Adrenal gland (tissue), 5 donors: ENCODE measurements around the gene MSANTD1.

Experiments
- POLR2A ChIP-seq, 2 donors: fragments of 450-650 bp; IDR thresholded peaks; one replicate each; pipeline ENCODE4 v1.6.1; 2017; ENCODE audit warnings: antibody characterized with exemption in 2 of 2, mild to moderate bottlenecking in 2 of 2, moderate library complexity in 1 of 2
- TF ChIP-seq, protein P1 (sequence below), 6 experiments: fragments of 450-650 bp in 4 of 6; fragments of 200-600 bp in 2 of 6; sonication (generic) in 1 of 6; IDR thresholded peaks; 1 replicate in 5 of 6; 2 replicates in 1 of 6; pipeline versions ENCODE4 v1.5.1 to v1.8.0; 2016 to 2021; ENCODE audit warnings: antibody characterized with exemption in 6 of 6, mild to moderate bottlenecking in 2 of 6, moderate library complexity in 1 of 6
- donor health status: DM: no; HTN: no; CAD: no.

DNA sequence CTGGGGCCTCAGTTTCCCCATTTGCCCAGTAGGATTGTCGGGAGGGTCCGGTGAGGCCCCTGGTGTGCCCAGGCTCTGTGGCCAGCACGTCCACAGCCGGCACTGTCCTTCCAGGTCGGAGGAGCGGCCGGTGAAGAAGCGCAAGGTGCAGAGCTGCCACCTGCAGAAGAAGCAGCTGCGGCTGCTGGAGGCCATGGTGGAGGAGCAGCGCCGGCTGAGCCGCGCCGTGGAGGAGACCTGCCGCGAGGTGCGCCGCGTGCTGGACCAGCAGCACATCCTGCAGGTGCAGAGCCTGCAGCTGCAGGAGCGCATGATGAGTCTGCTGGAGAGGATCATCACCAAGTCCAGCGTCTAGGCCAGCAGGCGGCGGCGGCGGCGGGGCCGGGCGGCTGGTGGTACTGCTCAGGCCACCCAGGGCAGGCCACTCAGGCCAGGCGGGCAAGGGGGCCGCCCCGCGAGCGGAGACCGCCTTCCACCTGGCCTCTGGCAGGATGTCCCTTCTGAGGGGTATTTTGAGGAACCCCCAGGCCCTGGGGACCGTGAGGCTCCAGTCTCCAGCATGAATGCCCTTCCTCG is 6.7 kb downstream of the MSANTD1 start:
- TF ChIP-seq, protein P1, sequence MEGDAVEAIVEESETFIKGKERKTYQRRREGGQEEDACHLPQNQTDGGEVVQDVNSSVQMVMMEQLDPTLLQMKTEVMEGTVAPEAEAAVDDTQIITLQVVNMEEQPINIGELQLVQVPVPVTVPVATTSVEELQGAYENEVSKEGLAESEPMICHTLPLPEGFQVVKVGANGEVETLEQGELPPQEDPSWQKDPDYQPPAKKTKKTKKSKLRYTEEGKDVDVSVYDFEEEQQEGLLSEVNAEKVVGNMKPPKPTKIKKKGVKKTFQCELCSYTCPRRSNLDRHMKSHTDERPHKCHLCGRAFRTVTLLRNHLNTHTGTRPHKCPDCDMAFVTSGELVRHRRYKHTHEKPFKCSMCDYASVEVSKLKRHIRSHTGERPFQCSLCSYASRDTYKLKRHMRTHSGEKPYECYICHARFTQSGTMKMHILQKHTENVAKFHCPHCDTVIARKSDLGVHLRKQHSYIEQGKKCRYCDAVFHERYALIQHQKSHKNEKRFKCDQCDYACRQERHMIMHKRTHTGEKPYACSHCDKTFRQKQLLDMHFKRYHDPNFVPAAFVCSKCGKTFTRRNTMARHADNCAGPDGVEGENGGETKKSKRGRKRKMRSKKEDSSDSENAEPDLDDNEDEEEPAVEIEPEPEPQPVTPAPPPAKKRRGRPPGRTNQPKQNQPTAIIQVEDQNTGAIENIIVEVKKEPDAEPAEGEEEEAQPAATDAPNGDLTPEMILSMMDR (IDR thresholded peaks at IDR 0.05), result no peak
- TF ChIP-seq POLR2A (IDR thresholded peaks at IDR 0.05), result no peak
